DOHH2 (cell line): ENCODE data around the gene BAG5.

Source experiments
- H3F3A ChIP-seq: fragments of 200-600 bp; sonication (generic), shearing (Covaris generic); 2 replicates; pipeline ENCODE4 v1.6.0; 2016; ENCODE audit warnings: antibody characterized with exemption, mild to moderate bottlenecking; ENCODE audit not compliant: control insufficient read depth, insufficient read depth
- H3K27ac ChIP-seq: fragments of 200-600 bp; sonication (generic); 2 replicates; pipeline ENCODE4 v1.5.1; 2014; ENCODE audit warnings: low read depth, mild to moderate bottlenecking, low read length, moderate library complexity
- H3K27me3 ChIP-seq: fragments of 200-600 bp; sonication (generic); 2 replicates; pipeline ENCODE4 v1.6.1; 2014; ENCODE audit warnings: mild to moderate bottlenecking, low read length, mixed read lengths; ENCODE audit not compliant: control insufficient read depth
- H3K36me3 ChIP-seq: fragments of 200-600 bp; sonication (generic); 2 replicates; pipeline ENCODE4 v1.6.1; 2014; ENCODE audit warnings: mild to moderate bottlenecking, low read length, moderate library complexity, mixed read lengths; ENCODE audit not compliant: control insufficient read depth
- H3K4me1 ChIP-seq: fragments of 200-600 bp; sonication (generic); 2 replicates; pipeline ENCODE4 v1.6.1; 2014; ENCODE audit warnings: mild to moderate bottlenecking, low read length, mixed read lengths; ENCODE audit not compliant: control insufficient read depth
- H3K4me2 ChIP-seq: fragments of 200-600 bp; sonication (generic); 2 replicates; pipeline ENCODE4 v1.6.0; 2014; ENCODE audit warnings: mild to moderate bottlenecking, low read length, moderate library complexity
- H3K4me3 ChIP-seq: fragments of 200-600 bp; sonication (generic); 2 replicates; pipeline ENCODE4 v1.5.1; 2014; ENCODE audit warnings: mild to moderate bottlenecking, low read length, mixed read lengths
- H3K79me2 ChIP-seq: fragments of 200-600 bp; sonication (generic); 2 replicates; pipeline ENCODE4 v1.6.1; 2014; ENCODE audit warnings: mild to moderate bottlenecking, low read length, mixed read lengths; ENCODE audit not compliant: control insufficient read depth
- H3K9me2 ChIP-seq: fragments of 200-600 bp; sonication (generic); replicated peaks from 2 replicates; pipeline ENCODE4 v1.6.1; 2014; ENCODE audit warnings: mild to moderate bottlenecking, low read length, mixed read lengths; ENCODE audit not compliant: control insufficient read depth
- H3K9me3 ChIP-seq: fragments of 200-600 bp; sonication (generic); 2 replicates; pipeline ENCODE4 v1.6.1; 2014; ENCODE audit warnings: antibody characterized with exemption, low read length, mixed read lengths; ENCODE audit not compliant: control insufficient read depth, insufficient read depth
- H4K20me1 ChIP-seq: fragments of 200-600 bp; sonication (generic); 2 replicates; pipeline ENCODE4 v1.6.0; 2014; ENCODE audit warnings: low read depth, mild to moderate bottlenecking, antibody characterized with exemption, low read length, moderate library complexity; ENCODE audit not compliant: control insufficient read depth, insufficient read depth
- CTCF ChIP-seq: fragments of 200-600 bp; sonication (generic); IDR thresholded peaks from one replicate; pipeline ENCODE4 v1.5.1; 2014; ENCODE audit warnings: antibody characterized with exemption, mild to moderate bottlenecking, low read depth, low read length; ENCODE audit not compliant: poor library complexity, severe bottlenecking
- EZH2phosphoT487 ChIP-seq: fragments of 200-600 bp; sonication (generic); IDR thresholded peaks from 2 replicates; pipeline ENCODE4 v1.6.1; 2017; ENCODE audit warnings: borderline replicate concordance, mild to moderate bottlenecking, antibody characterized with exemption, low read length, moderate library complexity, mixed read lengths

BAG5 gene

GRCh38 chr14:103520269-103520656 lies 42.2 kb downstream of the BAG5 start:
- Histone ChIP-seq H3K9me2 (no peaks in the 10 kb centered on the region), H3K4me3 (peak overlapping the region; percentile 71), H3K79me2 (no peaks in the 10 kb centered on the region), H3K4me2 (peak overlapping the region; percentile 83), H4K20me1 (0 out of 2 replicates have a peak, but pooled peaks cover 6% of the 10 kb centered on the region), H3K9me3 (no peaks in the 10 kb centered on the region), H3F3A (peaks cover 11% of the 10 kb centered on the region), H3K27me3 (peaks cover 25% of the 10 kb centered on the region), H3K4me1 (peaks cover 23% of the 10 kb centered on the region), H3K36me3 (no peaks in the 10 kb centered on the region), H3K27ac (no peak overlapping the region)
- TF ChIP-seq CTCF, result no peak
- TF ChIP-seq EZH2phosphoT487, result no peak

GRCh38 chr14:103519837-103520212 lies 42.6 kb downstream of the BAG5 start:
- Histone ChIP-seq H3K9me3 (no peaks in the 10 kb centered on the region), H3K4me2 (peak overlapping the region; percentile 83; the same call in 1 of the 2 replicates), H3K36me3 (no peaks in the 10 kb centered on the region), H3K79me2 (no peaks in the 10 kb centered on the region), H3F3A (peaks cover 11% of the 10 kb centered on the region), H3K27ac (no peak overlapping the region), H4K20me1 (0 out of 2 replicates have a peak, but pooled peaks cover 6% of the 10 kb centered on the region), H3K4me3 (no peak overlapping the region), H3K4me1 (peaks cover 23% of the 10 kb centered on the region), H3K9me2 (no peaks in the 10 kb centered on the region), H3K27me3 (peaks cover 25% of the 10 kb centered on the region)
- TF ChIP-seq EZH2phosphoT487, result no peak
- no peak for TF ChIP-seq CTCF

DNA sequence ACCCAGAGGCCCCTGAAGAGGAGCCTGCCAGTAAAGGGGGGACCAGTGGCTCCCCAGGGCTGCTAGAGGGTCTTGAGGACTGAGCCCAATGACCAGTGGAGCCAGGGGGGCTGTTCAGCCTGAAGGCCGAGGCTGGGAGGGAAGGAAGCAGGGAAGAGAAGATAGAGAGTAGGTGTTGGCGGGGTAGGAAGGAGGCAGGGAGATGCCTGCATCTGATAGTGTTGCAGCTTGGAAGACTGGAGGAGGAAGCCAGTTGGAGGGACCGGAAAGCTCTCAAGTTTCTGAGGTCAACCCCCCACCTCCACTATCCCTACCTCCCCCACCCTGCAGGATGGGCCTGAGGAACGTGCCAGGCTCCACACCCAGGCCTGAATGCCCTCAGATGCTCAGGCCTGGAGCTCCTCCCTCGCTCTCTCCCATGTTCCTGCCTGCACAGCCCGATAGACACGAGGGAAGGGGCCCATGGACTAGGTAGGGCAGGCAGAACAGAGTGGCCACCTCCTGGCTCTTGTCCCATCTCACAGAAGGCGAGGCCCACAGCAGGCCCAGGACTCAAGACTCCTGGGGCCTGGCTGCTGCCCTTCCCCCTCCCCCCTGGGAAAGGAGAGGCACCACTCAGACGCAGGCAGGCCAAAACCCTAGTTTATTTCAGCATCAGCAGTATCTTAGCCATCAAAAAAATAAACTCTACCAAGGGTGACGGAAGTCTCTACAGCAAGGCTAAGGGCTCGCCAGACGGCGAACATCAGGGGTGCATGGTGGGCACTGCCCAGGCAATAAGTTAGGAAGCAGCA lies 43.2 kb downstream of the BAG5 start:
- Histone ChIP-seq H3F3A (peaks cover 11% of the 10 kb centered on the region), H4K20me1 (0 out of 2 replicates have a peak, but pooled peaks cover 6% of the 10 kb centered on the region), H3K4me2 (no peak overlapping the region), H3K27me3 (peaks cover 25% of the 10 kb centered on the region), H3K9me3 (no peaks in the 10 kb centered on the region), H3K27ac (no peak overlapping the region), H3K9me2 (no peaks in the 10 kb centered on the region), H3K36me3 (no peaks in the 10 kb centered on the region), H3K4me3 (no peak overlapping the region), H3K4me1 (peaks cover 23% of the 10 kb centered on the region), H3K79me2 (no peaks in the 10 kb centered on the region)
- TF ChIP-seq CTCF (no peak), EZH2phosphoT487 (no peak)
